ENCODE measurements around the gene ABCA2.

DNA sequence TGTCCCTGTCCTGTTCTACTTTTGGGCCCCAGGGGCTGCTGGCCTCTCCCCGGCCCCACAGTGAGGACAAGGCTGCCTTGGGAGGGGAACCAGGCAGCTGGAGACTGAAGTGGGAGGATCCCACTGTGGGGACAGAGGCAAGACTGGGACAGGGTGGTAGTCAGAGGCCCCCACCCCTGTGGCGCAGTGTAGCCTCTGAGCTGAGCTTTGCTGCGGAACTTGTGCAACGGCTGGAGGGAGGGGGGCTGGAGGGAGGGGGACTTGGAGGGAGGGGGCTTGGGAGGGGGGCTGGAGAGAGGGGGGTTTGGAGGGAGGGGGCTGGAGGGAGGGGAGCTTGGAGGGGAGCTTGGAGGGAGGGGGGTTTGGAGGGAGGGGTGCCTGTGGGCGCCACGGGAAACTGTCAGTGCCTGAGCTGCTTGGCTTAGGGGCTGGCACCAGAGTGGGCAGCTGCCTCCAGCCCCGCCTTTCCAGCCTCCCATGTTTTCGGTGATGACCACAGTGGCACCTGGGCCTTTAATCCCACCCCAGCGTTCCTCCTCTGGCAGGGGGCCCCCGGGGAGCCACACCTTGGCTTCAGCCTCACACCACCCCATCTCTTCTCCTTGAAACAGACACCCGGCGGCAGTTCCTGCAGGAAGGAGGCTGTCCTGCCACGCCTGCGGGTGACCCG, 6.1 kb upstream of the ABCA2 start:
- TF ChIP-seq POLR2A (IDR thresholded peaks at IDR 0.05), result no peak
- TF ChIP-seq, protein P1, sequence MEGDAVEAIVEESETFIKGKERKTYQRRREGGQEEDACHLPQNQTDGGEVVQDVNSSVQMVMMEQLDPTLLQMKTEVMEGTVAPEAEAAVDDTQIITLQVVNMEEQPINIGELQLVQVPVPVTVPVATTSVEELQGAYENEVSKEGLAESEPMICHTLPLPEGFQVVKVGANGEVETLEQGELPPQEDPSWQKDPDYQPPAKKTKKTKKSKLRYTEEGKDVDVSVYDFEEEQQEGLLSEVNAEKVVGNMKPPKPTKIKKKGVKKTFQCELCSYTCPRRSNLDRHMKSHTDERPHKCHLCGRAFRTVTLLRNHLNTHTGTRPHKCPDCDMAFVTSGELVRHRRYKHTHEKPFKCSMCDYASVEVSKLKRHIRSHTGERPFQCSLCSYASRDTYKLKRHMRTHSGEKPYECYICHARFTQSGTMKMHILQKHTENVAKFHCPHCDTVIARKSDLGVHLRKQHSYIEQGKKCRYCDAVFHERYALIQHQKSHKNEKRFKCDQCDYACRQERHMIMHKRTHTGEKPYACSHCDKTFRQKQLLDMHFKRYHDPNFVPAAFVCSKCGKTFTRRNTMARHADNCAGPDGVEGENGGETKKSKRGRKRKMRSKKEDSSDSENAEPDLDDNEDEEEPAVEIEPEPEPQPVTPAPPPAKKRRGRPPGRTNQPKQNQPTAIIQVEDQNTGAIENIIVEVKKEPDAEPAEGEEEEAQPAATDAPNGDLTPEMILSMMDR (IDR thresholded peaks at IDR 0.05), result no peak

Measured in esophagus squamous epithelium (tissue), 4 donors.